MM.1S (cell line): ENCODE results near the gene ZNF513.

Experiments used
- CTCF ChIP-seq: fragments of 300-600 bp; sonication (generic); IDR thresholded peaks from 2 replicates; pipeline ENCODE4 v1.5.1; 2016; ENCODE audit warnings: antibody characterized with exemption, low read length, mixed read lengths
- EZH2 ChIP-seq: fragments of 300-600 bp; sonication (generic); optimal IDR thresholded peaks from 2 replicates; pipeline ENCODE3; 2017; ENCODE audit warnings: low read depth, mild to moderate bottlenecking, antibody characterized with exemption, low read length, mixed read lengths
- EZH2phosphoT487 ChIP-seq: fragments of 300-600 bp; sonication (generic); IDR thresholded peaks from 2 replicates; pipeline ENCODE4 v1.6.1; 2018; ENCODE audit warnings: antibody characterized with exemption, low read length

- TF ChIP-seq CTCF (no peak), EZH2phosphoT487 (no peak), EZH2 (no peak)
Measured at GRCh38 chr2:27372937-27373336, 7.6 kb downstream of the ZNF513 start.
